ENCODE measurements around the gene TMBIM4.

DNA sequence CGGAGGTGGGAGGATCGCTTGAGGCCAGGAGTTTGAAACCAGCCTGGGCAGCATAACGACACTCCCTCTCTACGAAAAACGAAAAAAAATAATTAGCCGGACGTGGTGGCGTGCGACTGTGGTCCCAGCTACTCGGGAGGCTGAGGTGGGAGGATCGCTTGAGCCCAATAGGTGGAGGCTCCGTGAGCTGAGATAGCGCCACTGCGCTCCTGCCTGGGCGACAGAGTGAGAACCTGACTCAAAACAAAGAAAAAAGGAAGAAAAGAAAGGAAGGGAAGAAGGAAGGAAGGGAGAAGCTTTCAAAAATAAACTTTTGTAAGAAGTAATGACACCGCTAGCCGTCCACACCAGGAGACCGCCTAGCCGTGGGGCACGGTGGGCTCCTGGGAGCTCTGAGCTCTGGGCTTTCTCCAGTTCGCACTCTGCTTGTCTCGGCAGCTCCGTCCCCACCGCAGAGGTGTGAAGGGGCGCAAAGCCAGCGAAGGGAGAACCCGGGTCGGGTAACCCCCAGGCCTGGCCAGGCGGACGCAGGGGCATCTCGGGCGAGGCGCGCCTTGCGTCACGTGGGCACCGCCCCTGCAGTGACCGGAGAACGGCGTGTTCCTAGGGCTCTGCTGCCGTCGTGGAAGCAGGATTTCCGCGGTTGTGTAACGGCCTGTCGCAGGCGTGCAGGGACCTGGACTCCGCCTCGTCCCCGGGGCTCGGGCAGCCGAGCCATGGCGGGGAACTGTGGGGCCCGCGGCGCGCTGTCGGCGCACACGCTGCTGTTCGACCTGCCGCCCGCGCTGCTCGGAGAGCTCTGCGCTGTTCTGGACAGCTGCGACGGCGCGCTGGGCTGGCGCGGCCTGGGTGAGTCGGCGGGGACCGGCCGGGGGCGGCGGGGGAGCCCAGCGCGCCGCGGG, 19.0 kb upstream of the TMBIM4 start, which contains the start of gene IRAK3:
- peak; percentile 74 for TF ChIP-seq POLR2AphosphoS5 (IDR thresholded peaks at IDR 0.05)
- no peak for TF ChIP-seq CTCF (IDR thresholded peaks at IDR 0.05)

All from prostate gland (tissue), 2 donors.